Measurements from ENCODE around the gene STXBP1. TPM values are rescaled to one million over a fixed set of nuclear protein-coding genes. Genes with fewer than 3 reads are reported as not detected.

Gene STXBP1
- total and polyA plus RNA-seq, 2 of the 8 experiments (the other 6 are each of a cell fraction or from before 2014, with no cell fraction given): 11.5 to 60.9 TPM

GRCh38 chr9:127606043-127606442, 6.0 kb upstream of the STXBP1 start:
- no peak overlapping the region for H3K14ac ChIP-seq (ENCODE audit: insufficient read length)
- TF ChIP-seq SRF (IDR thresholded peaks at IDR 0.05; ENCODE audit: low read depth, low read length) (no peak), EGR1 (IDR thresholded peaks at IDR 0.05; ENCODE audit: borderline replicate concordance, low read depth, low read length) (no peak), TAF7 (optimal IDR thresholded peaks at IDR 0.05; ENCODE audit: borderline replicate concordance, low read depth, low read length) (no peak), NRF1 (IDR thresholded peaks at IDR 0.05; ENCODE audit: low read depth, low read length) (no peak), ASH2L (IDR thresholded peaks at IDR 0.05; ENCODE audit: low read length) (no peak), CREB1 (IDR thresholded peaks at IDR 0.05) (no peak), CTCF (IDR thresholded peaks at IDR 0.05; ENCODE audit: control extremely low read depth in 1 of 3, insufficient read depth in 1 of 3, low read depth in 1 of 3, low read length in 3 of 3) (no peak), MAFK (IDR thresholded peaks at IDR 0.05; ENCODE audit: low read depth, low read length) (no peak), TCF12 (IDR thresholded peaks at IDR 0.05; ENCODE audit: low read depth, low read length) (no peak), NANOG (IDR thresholded peaks at IDR 0.05; ENCODE audit: insufficient read depth, low read depth, low read length, poor library complexity, severe bottlenecking) (no peak), RXRA (IDR thresholded peaks at IDR 0.05; ENCODE audit: insufficient read depth, low read depth, low read length) (no peak), ATF3 (IDR thresholded peaks at IDR 0.05; ENCODE audit: insufficient read depth, low read depth, low read length) (no peak)

More at GRCh38 chr9:127606043-127606442, 6.0 kb upstream of the STXBP1 start:
- no peak for FAIRE-seq
- WGBS, 2 experiments (ENCODE audit: extremely low coverage in 1 of 2, insufficient coverage in 1 of 2, insufficient read length in 1 of 2, insufficient replicate concordance in 2 of 2, low coverage in 1 of 2, low lambda C conversion rate in 2 of 2, missing lambda C conversion rate in 1 of 2): 82% methylated on average over 1 of the region's 1 CpG; no CpG with 5 or more reads in 1 of the 2 experiments
- ChIA-PET POLR2A (ENCODE audit: partially characterized antibody) (no interaction called here), CTCF (ENCODE audit: partially characterized antibody) (interaction anchor here (0.9 to 8.2 kb wide), 2 partner anchors 15 to 48 kb away, joined by 3 to 61 read pairs; no protein-coding TSS in a partner anchor)
- Histone ChIP-seq H2BK5ac (ENCODE audit: low read depth, low read length) (no peak overlapping the region), H3K23me2 (ENCODE audit: low read depth, low read length) (peaks cover 3% of the 10 kb centered on the region; the same call in 1 of the 2 replicates), H2BK120ac (replicated peaks; ENCODE audit: low read depth, low read length) (no peak overlapping the region), H2BK15ac (ENCODE audit: low read length) (no peak overlapping the region), H2BK20ac (ENCODE audit: low read length) (no peak overlapping the region), H2AK5ac (ENCODE audit: low read depth, low read length) (no peak overlapping the region), H4K20me1 (replicated peaks in 1 of 2; ENCODE audit: control insufficient read depth in 1 of 2, insufficient read depth in 2 of 2, low read length in 2 of 2) (no peaks in the 10 kb centered on the region), H4K91ac (replicated peaks; ENCODE audit: insufficient read length, low read length) (no peak overlapping the region), H3K4ac (replicated peaks; ENCODE audit: insufficient read length, low read depth, low read length) (no peak overlapping the region), H3K4me1 (replicated peaks in 1 of 4; ENCODE audit: control insufficient read depth in 3 of 4, insufficient read depth in 4 of 4, low read length in 3 of 4) (peaks cover 0 to 13% (median 7%) of the 10 kb centered on the region in 4 experiments; a peak in 5 of 7 replicates), H2BK12ac (ENCODE audit: low read depth, low read length) (no peak overlapping the region), H3K9ac (replicated peaks in 1 of 4; ENCODE audit: extremely low read depth in 1 of 4, low read depth in 3 of 4, low read length in 3 of 4) (no peak overlapping the region), H3K27ac (ENCODE audit: low read depth, low read length) (no peak overlapping the region), H3K23ac (ENCODE audit: insufficient read length) (no peak overlapping the region), H3K4me2 (ENCODE audit: insufficient read depth in 1 of 2, low read depth in 2 of 2, low read length in 2 of 2) (no peak overlapping the region), H3K27me3 (replicated peaks in 1 of 4; ENCODE audit: control insufficient read depth in 3 of 4, extremely low read depth in 1 of 4, insufficient read depth in 3 of 4, low read length in 3 of 4) (peaks cover 0 to 13% (median 6%) of the 10 kb centered on the region in 4 experiments; a peak in 4 of 7 replicates), H3K79me2 (ENCODE audit: control insufficient read depth in 1 of 2, insufficient read depth in 2 of 2, low read length in 2 of 2) (no peaks in the 10 kb centered on the region), H3K36me3 (ENCODE audit: control insufficient read depth in 2 of 4, insufficient read depth in 4 of 4, low read length in 3 of 4) (no peaks in the 10 kb centered on the region), H4K5ac (ENCODE audit: insufficient read length, low read depth, low read length) (no peak overlapping the region), H3K4me3 (ENCODE audit: extremely low read depth in 1 of 4, insufficient read depth in 2 of 4, low read depth in 3 of 4, low read length in 4 of 4) (no peak overlapping the region), H3K79me1 (ENCODE audit: low read depth, low read length) (no peaks in the 10 kb centered on the region), H4K8ac (ENCODE audit: extremely low read depth, insufficient read depth, low read length) (no peak overlapping the region), H3K56ac (replicated peaks; ENCODE audit: insufficient read length, low read depth, low read length) (no peak overlapping the region), H3K9me3 (ENCODE audit: insufficient read depth in 2 of 2, low read depth in 1 of 2, low read length in 1 of 2) (no peaks in the 10 kb centered on the region), H3K18ac (ENCODE audit: extremely low read depth, low read length) (no peak overlapping the region), H2AFZ (ENCODE audit: low read length) (no peak overlapping the region)
- no peak for DNase-seq (ENCODE audit: low read depth in 1 of 2, low spot score in 2 of 2)
